Measurements from ENCODE around the gene NELFCD.
"Not testable (repeated sequence)": the region's sequence is repeated elsewhere in the genome, so short reads cannot be mapped to it uniquely, and the experiment has no call there.

Gene NELFCD

GRCh38 chr20:58980711-58981627 lies at the start of gene NELFCD:
Gene NELFCD (plus strand): TSS chr20:58981256. CDS start chr20:58981310, 54 bp downstream.
- DNase-seq (ENCODE audit: low read depth in 2 of 2): peak; percentile 66 to 87

- DNase-seq (ENCODE audit: low read depth in 2 of 2): no peak
These were observed 48.9 kb upstream of the NELFCD start for GRCh38 chr20:58932170-58932569.

GRCh38 chr20:58938078-58938477 lies 43.0 kb upstream of the NELFCD start:
- no peak for DNase-seq (ENCODE audit: low read depth in 2 of 2)

- DNase-seq (ENCODE audit: low read depth in 2 of 2): no peak
These were observed 42.5 kb upstream of the NELFCD start for GRCh38 chr20:58938541-58938940.

GRCh38 chr20:58941471-58941870 lies 39.6 kb upstream of the NELFCD start:
- DNase-seq (ENCODE audit: low read depth in 2 of 2): no peak

- no peak for DNase-seq (ENCODE audit: low read depth in 2 of 2)
These were observed 38.5 kb upstream of the NELFCD start for GRCh38 chr20:58942549-58942948.

GRCh38 chr20:58944610-58945009 lies 36.4 kb upstream of the NELFCD start:
- no peak for DNase-seq (ENCODE audit: low read depth in 2 of 2)

GRCh38 chr20:58945965-58946631 lies 35.0 kb upstream of the NELFCD start:
- no peak for DNase-seq (ENCODE audit: low read depth in 2 of 2)

- not testable (repeated sequence) for DNase-seq (ENCODE audit: low read depth in 2 of 2)
These were observed 33.2 kb upstream of the NELFCD start for GRCh38 chr20:58947797-58948388.

- no peak for DNase-seq (ENCODE audit: low read depth in 2 of 2)
These were observed 30.5 kb upstream of the NELFCD start for GRCh38 chr20:58950603-58951002.

- DNase-seq (ENCODE audit: low read depth in 2 of 2): no peak
These were observed 28.0 kb upstream of the NELFCD start for GRCh38 chr20:58953050-58953449.

GRCh38 chr20:58956078-58956477 lies 25.0 kb upstream of the NELFCD start:
- DNase-seq (ENCODE audit: low read depth in 2 of 2): no peak

- DNase-seq (ENCODE audit: low read depth in 2 of 2): no peak
These were observed 21.4 kb upstream of the NELFCD start for GRCh38 chr20:58959652-58960051.

- DNase-seq (ENCODE audit: low read depth in 2 of 2): no peak
These were observed 17.9 kb upstream of the NELFCD start for GRCh38 chr20:58963060-58963584.

GRCh38 chr20:58963922-58964321 lies 17.1 kb upstream of the NELFCD start:
- DNase-seq (ENCODE audit: low read depth in 2 of 2): not testable (repeated sequence)

- no peak for DNase-seq (ENCODE audit: low read depth in 2 of 2)
These were observed 15.6 kb upstream of the NELFCD start for GRCh38 chr20:58965270-58966064.

- DNase-seq (ENCODE audit: low read depth in 2 of 2): no peak
These were observed 13.2 kb upstream of the NELFCD start for GRCh38 chr20:58967652-58968429.

- no peak for DNase-seq (ENCODE audit: low read depth in 2 of 2)
These were observed 11.6 kb upstream of the NELFCD start for GRCh38 chr20:58969439-58969838.

- DNase-seq (ENCODE audit: low read depth in 2 of 2): no peak
These were observed 10.9 kb upstream of the NELFCD start for GRCh38 chr20:58970146-58970545.

GRCh38 chr20:58971429-58971828 lies 9.6 kb upstream of the NELFCD start:
- DNase-seq (ENCODE audit: low read depth in 2 of 2): no peak

GRCh38 chr20:58973179-58973578 lies 7.9 kb upstream of the NELFCD start:
- no peak for DNase-seq (ENCODE audit: low read depth in 2 of 2)
